ENCODE measurements around the gene CCDC197. TPM values are rescaled to one million over a fixed set of nuclear protein-coding genes. Genes with fewer than 3 reads are reported as not detected.

CCDC197 gene
- total RNA-seq, 2 experiments from 2014 or later, result not detected

- Histone ChIP-seq H3K4me1 (ENCODE audit: insufficient read depth, low read length) (peaks cover 28% of the 10 kb centered on the region), H3K9me3 (ENCODE audit: control insufficient read depth in 1 of 2, insufficient read depth in 1 of 2, low read length in 2 of 2) (no peaks in the 10 kb centered on the region), H3K27me3 (ENCODE audit: control insufficient read depth in 1 of 2, insufficient read depth in 2 of 2, low read length in 2 of 2) (no peaks in the 10 kb centered on the region), H3K27ac (ENCODE audit: low read depth in 1 of 2, low read length in 2 of 2) (no peak overlapping the region), H3K4me3 (ENCODE audit: low read length) (no peak overlapping the region), H3K36me3 (ENCODE audit: insufficient read depth, low read length) (no peaks in the 10 kb centered on the region)
- POLR2A ChIA-PET, result no interaction called here
- ATAC-seq (ENCODE audit: poor library complexity), result no peak
- CTCF ChIA-PET, result no interaction called here
- intact Hi-C loops (cut with DNase I, micrococcal nuclease), result no loop called here
- no peaks in the 10 kb centered on the region for H3K9me3 Mint-ChIP-seq
- peaks cover 11% of the 10 kb centered on the region for H3K4me1 Mint-ChIP-seq (ENCODE audit: low read depth)
- no peak overlapping the region for H3K4me3 Mint-ChIP-seq
- TF ChIP-seq, protein P1, sequence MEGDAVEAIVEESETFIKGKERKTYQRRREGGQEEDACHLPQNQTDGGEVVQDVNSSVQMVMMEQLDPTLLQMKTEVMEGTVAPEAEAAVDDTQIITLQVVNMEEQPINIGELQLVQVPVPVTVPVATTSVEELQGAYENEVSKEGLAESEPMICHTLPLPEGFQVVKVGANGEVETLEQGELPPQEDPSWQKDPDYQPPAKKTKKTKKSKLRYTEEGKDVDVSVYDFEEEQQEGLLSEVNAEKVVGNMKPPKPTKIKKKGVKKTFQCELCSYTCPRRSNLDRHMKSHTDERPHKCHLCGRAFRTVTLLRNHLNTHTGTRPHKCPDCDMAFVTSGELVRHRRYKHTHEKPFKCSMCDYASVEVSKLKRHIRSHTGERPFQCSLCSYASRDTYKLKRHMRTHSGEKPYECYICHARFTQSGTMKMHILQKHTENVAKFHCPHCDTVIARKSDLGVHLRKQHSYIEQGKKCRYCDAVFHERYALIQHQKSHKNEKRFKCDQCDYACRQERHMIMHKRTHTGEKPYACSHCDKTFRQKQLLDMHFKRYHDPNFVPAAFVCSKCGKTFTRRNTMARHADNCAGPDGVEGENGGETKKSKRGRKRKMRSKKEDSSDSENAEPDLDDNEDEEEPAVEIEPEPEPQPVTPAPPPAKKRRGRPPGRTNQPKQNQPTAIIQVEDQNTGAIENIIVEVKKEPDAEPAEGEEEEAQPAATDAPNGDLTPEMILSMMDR (IDR thresholded peaks at IDR 0.05), result no peak
- H3K27ac Mint-ChIP-seq, result no peak overlapping the region
- no peaks in the 10 kb centered on the region for H3K36me3 Mint-ChIP-seq (ENCODE audit: low read depth)
- no peaks in the 10 kb centered on the region for H3K27me3 Mint-ChIP-seq
- no peak for DNase-seq
Observed at GRCh38 chr14:94031883-94032279, 34.8 kb downstream of the CCDC197 start.

- DNase-seq (no peak), ATAC-seq (ENCODE audit: poor library complexity) (no peak)
- Mint-ChIP-seq H3K27me3 (no peaks in the 10 kb centered on the region), H3K4me3 (no peak overlapping the region), H3K4me1 (ENCODE audit: low read depth) (peaks cover 4% of the 10 kb centered on the region), H3K36me3 (ENCODE audit: low read depth) (no peaks in the 10 kb centered on the region), H3K9me3 (no peaks in the 10 kb centered on the region), H3K27ac (no peak overlapping the region)
- TF ChIP-seq, protein P1 (IDR thresholded peaks at IDR 0.05), result no peak
- H3K9me3 ChIP-seq (ENCODE audit: control insufficient read depth in 1 of 2, insufficient read depth in 1 of 2, low read length in 2 of 2), result no peaks in the 10 kb centered on the region
- intact Hi-C loops (cut with DNase I, micrococcal nuclease), result loop anchor here in 1 of 2 experiments (5.0 kb wide), 1 partner anchor 452 kb away; no protein-coding TSS in a partner anchor
- H3K36me3 ChIP-seq (ENCODE audit: insufficient read depth, low read length), result no peaks in the 10 kb centered on the region
- no peak overlapping the region for H3K4me3 ChIP-seq (ENCODE audit: low read length)
- POLR2A ChIA-PET, result interaction anchor here (2.0 kb wide), 1 partner anchor 9 kb away, joined by 6 read pairs; the partner anchor contains the start of gene OTUB2
- H3K4me1 ChIP-seq (ENCODE audit: insufficient read depth, low read length), result peaks cover 4% of the 10 kb centered on the region
- no peak overlapping the region for H3K27ac ChIP-seq (ENCODE audit: low read depth in 1 of 2, low read length in 2 of 2)
- CTCF ChIA-PET, result interaction anchor here (1.2 to 2.3 kb wide), 2 partner anchors 97 to 146 kb away, joined by 4 to 15 read pairs; no protein-coding TSS in a partner anchor
- no peaks in the 10 kb centered on the region for H3K27me3 ChIP-seq (ENCODE audit: control insufficient read depth in 1 of 2, insufficient read depth in 2 of 2, low read length in 2 of 2)
Observed at GRCh38 chr14:94034886-94035285, 37.8 kb downstream of the CCDC197 start.

DNA sequence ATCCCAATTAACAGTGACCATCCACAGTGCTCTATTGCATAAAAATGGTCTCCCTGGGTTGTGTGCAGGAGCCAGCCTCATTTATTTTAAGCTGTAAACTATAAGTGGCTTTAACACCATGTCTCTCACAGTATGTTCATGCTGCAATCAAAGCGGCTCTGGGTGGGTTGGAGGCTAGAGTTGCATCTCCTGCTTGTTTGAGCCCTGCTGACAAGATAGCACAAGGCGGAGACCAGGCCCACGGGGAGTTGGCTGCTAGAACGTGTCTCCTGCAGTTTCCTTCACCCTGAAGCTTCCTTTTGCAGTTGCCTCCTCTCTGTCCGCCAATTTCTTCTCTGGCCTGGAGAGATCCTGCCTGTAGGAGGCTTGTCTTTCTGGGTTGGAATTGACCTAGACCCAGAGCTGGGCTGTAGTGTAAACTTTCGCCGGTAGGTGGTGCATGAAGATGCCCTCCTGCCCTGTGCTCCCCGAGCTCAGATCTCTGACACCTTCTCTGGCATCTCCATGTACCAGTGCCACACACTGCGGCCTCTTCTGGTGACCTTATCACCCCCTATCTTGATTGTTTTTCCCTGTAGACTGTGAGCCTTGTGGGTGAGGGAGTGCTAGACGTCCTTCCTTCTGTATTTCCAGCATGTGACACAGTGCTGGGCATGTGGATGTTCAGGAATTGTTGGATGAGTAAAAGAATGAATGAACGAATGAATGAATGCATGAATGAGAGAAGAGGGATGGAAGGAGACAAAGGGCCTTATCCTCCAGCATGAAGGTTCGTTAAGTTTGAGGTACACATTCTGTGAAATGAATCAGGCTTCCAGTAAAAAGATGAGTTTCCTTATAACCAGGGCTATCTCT lies 39.4 kb downstream of the CCDC197 start:
- H3K27ac ChIP-seq (ENCODE audit: low read depth in 1 of 2, low read length in 2 of 2), result no peak overlapping the region
- H3K27ac Mint-ChIP-seq, result no peak overlapping the region
- intact Hi-C loops (cut with DNase I, micrococcal nuclease), result loop anchor here (1.0 to 5.0 kb wide), 4 partner anchors 100 to 451 kb away; no protein-coding TSS in a partner anchor
- H3K27me3 Mint-ChIP-seq, result no peaks in the 10 kb centered on the region
- H3K4me1 ChIP-seq (ENCODE audit: insufficient read depth, low read length), result peaks cover 4% of the 10 kb centered on the region
- no peak overlapping the region for H3K4me3 ChIP-seq (ENCODE audit: low read length)
- no peaks in the 10 kb centered on the region for H3K27me3 ChIP-seq (ENCODE audit: control insufficient read depth in 1 of 2, insufficient read depth in 2 of 2, low read length in 2 of 2)
- ATAC-seq (ENCODE audit: poor library complexity) (peak; percentile 97), DNase-seq (peak; percentile 60 to 86 (median 70))
- no peaks in the 10 kb centered on the region for H3K36me3 Mint-ChIP-seq (ENCODE audit: low read depth)
- ChIA-PET POLR2A (interaction anchor here (0.6 to 1.5 kb wide), 9 partner anchors 9 to 154 kb away, joined by 3 to 7 read pairs (median 4); partner anchors contain the start of genes DDX24, IFI27L1 and PPP4R4), CTCF (interaction anchor here (0.7 to 2.3 kb wide), 18 partner anchors 8 to 450 kb away, joined by 3 to 29 read pairs (median 4); partner anchors contain the start of genes DDX24, IFI27L1 and OTUB2)
- no peaks in the 10 kb centered on the region for H3K9me3 ChIP-seq (ENCODE audit: control insufficient read depth in 1 of 2, insufficient read depth in 1 of 2, low read length in 2 of 2)
- H3K4me3 Mint-ChIP-seq, result no peak overlapping the region
- no peaks in the 10 kb centered on the region for H3K36me3 ChIP-seq (ENCODE audit: insufficient read depth, low read length)
- H3K9me3 Mint-ChIP-seq, result no peaks in the 10 kb centered on the region
- peaks cover 4% of the 10 kb centered on the region for H3K4me1 Mint-ChIP-seq (ENCODE audit: low read depth)
- TF ChIP-seq, protein P1 (IDR thresholded peaks at IDR 0.05), result peak; percentile 86

All from CD4-positive, alpha-beta T cell (primary cell).